ENCODE measurements around the gene MEPE. TPM values are rescaled to one million over a fixed set of nuclear protein-coding genes. Genes with fewer than 3 reads are reported as not detected.

The MEPE gene, protein sequence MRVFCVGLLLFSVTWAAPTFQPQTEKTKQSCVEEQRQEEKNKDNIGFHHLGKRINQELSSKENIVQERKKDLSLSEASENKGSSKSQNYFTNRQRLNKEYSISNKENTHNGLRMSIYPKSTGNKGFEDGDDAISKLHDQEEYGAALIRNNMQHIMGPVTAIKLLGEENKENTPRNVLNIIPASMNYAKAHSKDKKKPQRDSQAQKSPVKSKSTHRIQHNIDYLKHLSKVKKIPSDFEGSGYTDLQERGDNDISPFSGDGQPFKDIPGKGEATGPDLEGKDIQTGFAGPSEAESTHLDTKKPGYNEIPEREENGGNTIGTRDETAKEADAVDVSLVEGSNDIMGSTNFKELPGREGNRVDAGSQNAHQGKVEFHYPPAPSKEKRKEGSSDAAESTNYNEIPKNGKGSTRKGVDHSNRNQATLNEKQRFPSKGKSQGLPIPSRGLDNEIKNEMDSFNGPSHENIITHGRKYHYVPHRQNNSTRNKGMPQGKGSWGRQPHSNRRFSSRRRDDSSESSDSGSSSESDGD
- not detected for polyA plus RNA-seq (ENCODE audit: insufficient read length in 3 of 3)
- long read RNA-seq, donor 1, result 0 reads
- long read RNA-seq, donor 2, result 0 reads
- long read RNA-seq, donor 3, result 0 reads
- long read RNA-seq, donor 4, result 0 reads
- long read RNA-seq, donor 5, result 0 reads
- long read RNA-seq, donor 6, result 0 reads
- long read RNA-seq, donor 7, result 0 reads
- long read RNA-seq, donor 8, result 0 reads
- long read RNA-seq, donor 9, result 0 reads
- long read RNA-seq, donor 10, result 0 reads
- long read RNA-seq, donor 11, result 0 reads
- long read RNA-seq, donor 12, result 0 reads
- long read RNA-seq, donor 13, result 0 reads
- long read RNA-seq, donor 14, result 0 reads
- long read RNA-seq, donor 15, result 0 reads
- long read RNA-seq, donor 16, result 0 reads

DNA sequence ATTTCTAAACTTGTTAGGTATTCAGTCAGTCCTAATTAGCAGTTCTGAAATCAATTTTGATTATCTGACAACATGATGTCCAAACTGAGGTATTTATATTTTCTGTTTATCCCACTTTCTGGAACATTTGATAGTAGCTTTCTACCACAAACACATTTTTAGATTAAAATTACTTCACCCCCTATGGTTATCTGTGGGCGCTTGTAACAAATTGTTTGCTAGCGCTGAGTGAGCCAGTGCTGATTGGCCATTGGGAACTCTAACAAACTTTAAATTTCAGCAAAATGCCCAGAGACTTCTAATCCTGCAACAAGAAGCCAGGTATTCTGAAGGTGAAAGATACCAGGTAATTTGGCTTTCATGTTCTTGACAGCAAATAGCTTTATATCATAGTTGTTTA is at the start of gene MEPE:
Gene MEPE (plus strand): TSS at position 301 of the 400 bp plus-strand sequence. CDS start 1,746 bp downstream, outside the sequence.
- no peak for DNase-seq (ENCODE audit: extremely low read depth in 1 of 11, low read depth in 9 of 11, low spot score in 4 of 11)

DNA sequence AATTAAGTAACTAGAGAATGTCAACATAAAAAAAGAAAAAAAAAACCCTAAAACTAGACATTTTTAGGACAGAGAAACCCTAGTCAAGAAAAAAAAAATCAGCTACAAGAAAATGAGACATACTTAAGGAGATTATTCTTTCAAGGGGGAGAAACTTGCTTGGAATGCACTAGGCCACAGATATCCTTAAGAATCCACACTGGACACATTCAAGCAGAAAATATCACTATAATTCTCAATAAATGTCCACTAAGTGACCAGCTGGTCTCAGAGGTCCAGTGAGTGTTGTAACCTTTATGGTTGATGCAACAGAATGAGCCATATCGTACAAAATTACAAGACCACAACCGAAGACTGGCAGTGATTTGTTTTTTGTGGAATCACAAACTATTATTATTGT is 49.0 kb upstream of the MEPE start:
- DNase-seq (ENCODE audit: extremely low read depth in 1 of 11, low read depth in 9 of 11, low spot score in 4 of 11), result no peak

DNA sequence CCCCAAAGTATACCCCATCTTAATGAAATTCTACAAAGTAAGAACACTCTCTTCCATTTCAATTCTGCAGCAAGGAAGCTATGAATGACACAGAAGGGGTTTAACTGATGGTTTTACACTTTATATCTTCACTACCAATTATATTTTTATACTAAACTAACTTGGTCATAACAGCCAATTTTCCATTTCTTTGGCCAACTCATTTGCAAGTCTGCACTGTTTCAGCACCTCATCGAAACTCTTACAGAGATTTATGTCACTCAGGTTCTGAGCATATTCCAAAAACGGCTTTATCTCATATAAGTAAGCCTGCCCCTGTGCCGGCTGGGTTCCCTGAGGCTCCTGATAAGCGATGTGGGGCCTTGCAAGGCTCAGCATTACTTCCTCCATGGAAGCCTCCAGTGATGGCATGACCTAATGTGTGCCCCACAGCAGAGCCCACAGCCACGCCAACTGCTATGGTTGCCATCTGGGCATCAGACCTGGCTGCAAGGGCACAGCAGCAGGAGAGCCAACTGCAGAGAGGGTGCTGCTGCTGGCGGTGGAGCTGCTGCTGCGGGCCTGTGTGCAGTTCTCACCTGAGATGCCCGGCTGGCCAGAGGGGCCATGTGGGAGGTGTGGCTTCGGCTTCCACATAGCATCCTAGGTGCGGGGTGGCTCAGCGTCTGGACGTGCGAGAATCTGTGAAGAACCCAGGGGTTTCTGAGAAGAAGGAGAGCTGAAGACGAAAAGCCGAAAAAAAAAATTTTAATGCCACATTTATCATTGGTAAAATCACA is 46.8 kb upstream of the MEPE start:
- no peak for DNase-seq (ENCODE audit: extremely low read depth in 1 of 11, low read depth in 9 of 11, low spot score in 4 of 11)

DNA sequence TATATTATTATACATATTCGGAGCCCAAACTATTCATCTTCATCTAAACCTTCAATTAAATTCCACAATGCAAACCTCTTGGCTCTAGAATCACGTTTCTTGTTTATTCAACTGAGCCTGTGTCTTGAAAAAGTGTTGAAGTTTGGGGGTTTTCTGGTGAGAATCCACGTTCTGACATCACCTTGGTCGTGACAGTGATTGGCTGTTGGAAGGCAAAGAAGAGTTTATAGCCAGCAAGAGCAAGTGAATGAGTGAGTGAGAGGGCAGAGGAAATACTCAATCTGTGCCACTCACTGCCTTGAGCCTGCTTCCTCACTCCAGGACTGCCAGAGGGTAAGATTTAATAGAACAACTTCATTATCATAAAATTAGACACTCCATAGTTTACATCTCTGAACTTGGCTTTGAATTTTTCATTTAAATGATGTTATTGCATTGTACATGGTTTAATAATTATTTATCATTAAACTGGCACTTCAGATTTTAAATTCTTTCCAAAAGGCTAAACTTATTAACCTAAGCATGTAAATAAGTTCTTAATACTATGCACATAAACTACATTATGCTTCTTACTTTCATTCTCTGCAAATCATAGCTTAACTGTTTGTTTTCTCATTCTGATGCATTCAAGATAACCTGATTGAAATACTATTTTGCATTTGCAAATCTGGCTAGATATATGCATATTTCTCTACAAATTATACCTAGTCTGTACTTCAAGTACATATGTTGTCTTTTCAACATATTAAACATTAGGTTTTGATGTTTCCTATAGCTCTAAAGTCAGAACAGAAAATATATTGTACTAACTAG is 33.3 kb upstream of the MEPE start, which contains the start of gene IBSP:
Gene IBSP (plus strand): TSS at position 254 of the 813 bp plus-strand sequence. CDS start 2,808 bp downstream, outside the sequence.
- peak in 2 of 11 donors; percentile 11 to 12 for DNase-seq (ENCODE audit: extremely low read depth in 1 of 11, low read depth in 9 of 11, low spot score in 4 of 11)

DNA sequence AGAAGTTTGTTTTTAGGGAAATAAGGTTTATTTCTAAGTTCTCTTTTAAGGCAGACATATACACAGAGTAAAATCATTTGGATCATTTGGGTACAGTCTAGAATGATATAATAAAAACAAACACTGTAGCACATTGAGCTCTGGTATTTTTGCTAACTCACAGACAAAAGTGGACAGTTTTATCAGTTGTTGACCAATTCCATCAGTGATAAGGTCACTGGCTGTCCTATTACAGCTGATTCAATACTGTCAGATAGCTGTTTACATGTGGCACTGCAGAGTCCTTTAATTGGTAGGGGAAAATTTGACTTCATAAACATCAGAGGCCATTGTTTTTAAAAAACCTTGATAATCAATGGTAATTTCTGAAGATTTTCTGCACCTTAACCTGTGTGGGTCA is 29.9 kb upstream of the MEPE start:
- DNase-seq (ENCODE audit: extremely low read depth in 1 of 11, low read depth in 9 of 11, low spot score in 4 of 11), result no peak

DNA sequence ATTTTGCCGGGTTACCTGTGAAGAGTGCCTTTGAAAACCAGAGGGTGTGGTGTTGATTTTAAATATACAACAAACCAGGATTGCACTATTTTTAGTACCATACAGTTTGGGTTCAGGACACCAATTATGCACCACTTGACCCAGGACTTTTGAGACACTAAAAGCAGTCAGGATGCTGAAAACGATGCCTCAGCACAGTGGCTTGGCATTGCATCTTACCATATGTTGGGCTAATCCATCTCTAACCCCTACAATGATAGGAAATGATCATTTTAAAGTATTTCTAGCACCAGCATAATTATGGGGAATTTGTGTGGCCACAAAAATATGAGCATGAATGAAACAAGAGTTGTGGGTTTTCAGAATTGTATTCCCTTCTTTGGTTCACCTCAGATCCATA is 29.3 kb upstream of the MEPE start:
- no peak for DNase-seq (ENCODE audit: extremely low read depth in 1 of 11, low read depth in 9 of 11, low spot score in 4 of 11)

DNA sequence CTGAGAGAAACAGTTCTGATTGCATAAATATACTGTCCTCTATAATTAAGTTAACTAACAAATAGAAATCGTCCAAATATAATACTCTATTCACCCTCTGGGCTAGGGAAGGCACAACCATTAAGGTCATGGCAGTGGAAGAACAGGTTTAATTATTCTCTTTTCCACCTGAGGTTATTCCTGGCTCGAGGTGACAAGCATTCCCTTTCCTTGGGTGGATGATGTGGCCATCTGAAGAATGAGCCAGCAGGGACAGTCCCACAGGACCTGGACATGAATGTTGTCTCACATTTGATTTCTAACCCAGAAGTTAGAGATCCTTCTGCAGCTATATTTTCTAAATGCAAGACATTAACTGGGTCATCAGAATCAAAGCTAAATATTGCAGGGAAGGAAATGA is 27.9 kb upstream of the MEPE start:
- no peak for DNase-seq (ENCODE audit: extremely low read depth in 1 of 11, low read depth in 9 of 11, low spot score in 4 of 11)

DNA sequence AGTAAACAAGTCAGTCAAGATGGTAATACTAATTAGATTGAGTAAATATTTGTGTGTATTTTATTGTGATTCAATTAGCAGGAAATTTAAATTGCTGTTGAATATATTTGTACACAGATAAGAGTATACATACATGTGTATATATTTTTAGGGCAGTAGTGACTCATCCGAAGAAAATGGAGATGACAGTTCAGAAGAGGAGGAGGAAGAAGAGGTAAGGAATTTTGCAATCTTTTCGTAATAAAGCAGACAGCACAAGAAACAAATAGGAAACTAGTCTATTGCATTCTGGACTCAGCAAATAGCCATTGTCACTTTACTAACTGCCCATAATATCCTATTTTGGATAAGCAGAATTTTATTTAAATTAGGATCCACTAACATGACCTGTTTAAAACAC is 26.8 kb upstream of the MEPE start:
- no peak for DNase-seq (ENCODE audit: extremely low read depth in 1 of 11, low read depth in 9 of 11, low spot score in 4 of 11)

DNA sequence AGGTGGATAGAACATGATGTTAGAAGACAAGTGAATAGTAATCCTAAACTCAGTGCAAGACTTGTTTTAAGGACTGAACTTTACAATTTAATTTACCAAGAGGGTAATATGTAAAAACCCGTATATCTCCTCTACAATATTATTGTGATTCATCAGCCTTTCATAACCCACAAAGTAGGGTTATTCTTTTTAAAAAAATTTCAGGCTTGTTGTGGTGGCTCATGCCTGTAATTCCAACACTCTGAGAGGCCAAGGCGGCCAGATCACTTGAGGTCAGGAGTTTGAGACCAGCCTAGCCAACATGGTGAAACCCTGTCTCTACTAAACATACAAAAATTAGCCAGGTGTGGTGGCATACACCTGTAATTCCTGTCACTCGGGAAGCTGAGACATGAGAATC is 26.2 kb upstream of the MEPE start:
- no peak for DNase-seq (ENCODE audit: extremely low read depth in 1 of 11, low read depth in 9 of 11, low spot score in 4 of 11)

DNA sequence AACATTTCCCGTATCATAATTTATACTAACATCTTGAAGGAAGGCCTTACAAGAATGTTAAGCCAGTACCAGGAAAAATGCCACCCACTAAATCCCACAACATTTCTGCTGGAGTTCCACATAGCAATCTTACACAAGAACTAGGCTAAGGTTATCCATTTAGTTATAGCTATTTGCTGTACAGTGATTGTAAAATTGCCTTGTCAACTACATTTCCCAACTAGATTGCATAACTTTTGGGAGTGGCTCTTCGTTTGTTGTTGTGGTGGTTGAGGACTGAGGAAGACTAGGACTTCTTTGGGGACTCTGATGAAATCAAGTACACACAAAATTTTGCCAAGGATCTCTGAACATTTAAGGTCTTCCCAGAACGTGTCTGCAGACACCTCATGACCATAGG is 25.4 kb upstream of the MEPE start:
- DNase-seq (ENCODE audit: extremely low read depth in 1 of 11, low read depth in 9 of 11, low spot score in 4 of 11), result no peak

DNA sequence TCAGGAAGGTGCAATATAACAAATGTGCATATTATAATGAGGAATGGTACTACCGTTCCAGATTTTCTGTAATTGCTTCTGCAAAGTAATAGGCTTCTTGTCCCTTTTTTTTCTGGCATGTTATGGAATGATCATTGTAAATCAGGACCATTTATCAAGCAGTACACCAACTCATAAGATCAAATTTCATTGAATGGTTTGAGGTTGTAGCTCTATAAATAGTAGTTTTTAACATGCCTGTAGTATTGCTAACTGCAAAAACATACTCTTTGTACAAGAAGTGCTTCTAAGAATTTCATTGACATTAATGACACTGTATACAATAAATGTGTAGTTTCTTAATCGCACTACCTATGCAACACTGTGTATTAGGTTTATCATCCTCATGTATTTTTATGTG is 20.8 kb upstream of the MEPE start:
- DNase-seq (ENCODE audit: extremely low read depth in 1 of 11, low read depth in 9 of 11, low spot score in 4 of 11), result no peak

DNA sequence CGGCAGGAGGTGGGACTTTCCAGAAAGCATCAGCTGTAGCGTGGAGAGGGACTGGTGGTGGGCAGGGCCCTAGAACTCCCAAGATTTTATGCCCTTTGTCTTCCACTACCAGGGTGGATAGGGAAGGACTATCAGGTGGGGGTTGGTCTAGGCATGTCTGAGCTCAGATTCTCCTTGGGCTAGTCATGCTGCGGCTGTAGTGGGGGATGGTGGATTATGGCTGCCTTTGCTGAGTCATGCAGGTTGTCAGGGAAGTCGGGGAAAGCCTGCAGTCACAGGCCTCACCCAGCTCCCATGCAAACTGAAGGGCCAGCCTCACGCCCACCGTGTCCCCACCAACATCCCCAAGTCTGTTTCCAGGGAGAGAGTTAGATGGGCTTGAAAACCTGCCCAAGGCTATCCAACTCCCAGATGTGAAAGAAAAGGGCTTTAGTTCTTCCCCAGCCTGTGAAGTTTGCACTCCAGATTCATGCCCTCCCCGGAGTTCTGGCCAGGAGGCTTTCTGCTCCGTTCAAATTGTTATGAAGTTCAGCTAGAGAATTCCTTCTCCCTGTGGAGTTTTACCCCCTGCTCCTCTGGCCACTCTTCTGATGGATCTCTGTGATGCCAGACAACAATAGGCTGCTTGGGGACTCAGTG is 13.4 kb upstream of the MEPE start:
- no peak for DNase-seq (ENCODE audit: extremely low read depth in 1 of 11, low read depth in 9 of 11, low spot score in 4 of 11)

DNA sequence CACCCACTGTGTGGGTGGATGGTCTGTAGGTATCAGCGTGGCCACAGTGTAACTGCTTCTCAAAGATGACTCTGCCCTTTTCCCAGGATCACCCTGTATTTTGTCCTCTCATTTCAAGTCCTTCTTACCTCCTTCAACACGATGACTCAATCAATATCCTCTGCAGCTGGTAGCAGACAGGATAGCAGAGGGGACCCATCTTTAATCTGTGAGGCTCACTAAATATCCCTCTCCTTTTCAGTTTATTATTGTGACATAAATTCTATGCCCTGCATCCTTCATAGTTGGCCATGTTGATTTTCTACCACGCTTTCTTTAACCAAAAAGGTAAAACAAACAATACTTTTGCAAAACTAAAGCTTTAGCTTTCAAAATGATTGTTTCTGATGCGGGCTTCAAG is 9.6 kb upstream of the MEPE start:
- DNase-seq (ENCODE audit: extremely low read depth in 1 of 11, low read depth in 9 of 11, low spot score in 4 of 11), result no peak

DNA sequence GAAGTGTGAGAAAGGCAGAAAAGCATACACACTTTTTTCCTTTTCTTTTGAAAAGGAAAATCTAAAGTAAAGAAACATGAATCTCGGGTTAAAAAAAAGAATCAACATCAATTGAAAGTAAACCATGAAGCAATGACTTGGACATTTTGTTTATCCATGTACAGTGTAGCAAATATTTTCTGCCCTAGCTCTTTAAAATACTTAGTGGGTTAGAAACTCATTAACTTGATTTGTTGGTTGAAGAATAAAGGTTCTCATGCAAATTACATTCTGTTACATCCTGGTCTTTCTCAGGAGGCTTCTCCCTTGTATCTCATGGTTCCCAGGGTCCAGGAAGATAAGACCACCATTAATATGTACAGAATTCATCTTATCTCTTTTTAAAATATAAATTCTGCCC is 9.0 kb upstream of the MEPE start:
- DNase-seq (ENCODE audit: extremely low read depth in 1 of 11, low read depth in 9 of 11, low spot score in 4 of 11), result no peak

DNA sequence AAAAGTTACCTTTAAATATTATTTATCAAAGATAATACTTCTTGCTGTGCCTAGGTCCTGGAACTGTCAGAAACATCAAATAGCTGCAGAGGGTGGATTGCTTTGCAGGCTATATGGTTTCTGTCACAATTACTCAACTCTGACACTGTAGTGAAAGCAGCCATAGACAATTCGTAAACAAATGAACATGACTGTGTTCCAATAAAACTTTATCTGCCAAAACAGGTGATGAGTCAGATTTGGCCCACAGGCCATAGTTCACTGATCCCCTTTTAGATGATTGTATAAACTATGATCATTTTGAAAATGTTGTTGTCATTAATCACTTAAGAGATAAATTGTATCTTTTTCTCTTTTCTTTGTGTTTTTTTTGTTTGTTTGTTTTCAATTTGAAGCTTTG is 8.4 kb upstream of the MEPE start:
- no peak for DNase-seq (ENCODE audit: extremely low read depth in 1 of 11, low read depth in 9 of 11, low spot score in 4 of 11)

DNA sequence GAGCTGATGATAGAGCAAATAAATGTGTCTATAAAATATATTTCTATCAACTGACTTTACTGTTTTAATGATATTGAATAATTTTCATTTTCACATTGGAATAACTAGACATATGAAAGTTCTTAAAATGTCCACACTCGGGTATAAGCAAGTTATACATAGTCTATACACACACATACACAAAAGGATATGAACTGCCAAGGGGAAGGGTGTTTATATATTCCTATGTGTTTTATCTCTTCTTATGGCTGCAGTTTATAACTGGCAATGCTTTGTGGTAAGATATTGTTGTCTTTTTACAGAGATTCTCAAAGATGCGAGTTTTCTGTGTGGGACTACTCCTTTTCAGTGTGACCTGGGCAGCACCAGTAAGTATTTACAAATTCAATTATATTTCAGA is 1.6 kb downstream of the MEPE start:
- DNase-seq (ENCODE audit: extremely low read depth in 1 of 11, low read depth in 9 of 11, low spot score in 4 of 11), result no peak

DNA sequence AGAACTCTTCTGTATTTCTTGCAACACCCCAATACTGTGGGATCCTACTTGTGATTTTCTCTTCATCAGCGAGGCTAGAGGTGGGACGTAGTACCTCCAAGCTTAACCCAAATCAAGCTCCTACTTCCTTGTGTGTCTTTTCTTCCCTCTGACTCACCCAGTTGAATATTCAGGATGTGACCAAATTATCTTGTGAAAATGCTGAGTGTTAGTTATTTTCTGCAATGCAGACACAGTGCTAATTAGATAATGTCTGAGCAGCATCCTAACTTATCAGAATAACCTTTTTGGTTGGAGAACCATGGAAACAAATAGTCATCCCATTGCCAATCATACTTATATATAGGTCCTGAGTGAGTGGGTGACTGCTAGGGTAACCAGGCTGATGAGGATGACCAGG is 2.4 kb downstream of the MEPE start:
- DNase-seq (ENCODE audit: extremely low read depth in 1 of 11, low read depth in 9 of 11, low spot score in 4 of 11), result no peak

DNA sequence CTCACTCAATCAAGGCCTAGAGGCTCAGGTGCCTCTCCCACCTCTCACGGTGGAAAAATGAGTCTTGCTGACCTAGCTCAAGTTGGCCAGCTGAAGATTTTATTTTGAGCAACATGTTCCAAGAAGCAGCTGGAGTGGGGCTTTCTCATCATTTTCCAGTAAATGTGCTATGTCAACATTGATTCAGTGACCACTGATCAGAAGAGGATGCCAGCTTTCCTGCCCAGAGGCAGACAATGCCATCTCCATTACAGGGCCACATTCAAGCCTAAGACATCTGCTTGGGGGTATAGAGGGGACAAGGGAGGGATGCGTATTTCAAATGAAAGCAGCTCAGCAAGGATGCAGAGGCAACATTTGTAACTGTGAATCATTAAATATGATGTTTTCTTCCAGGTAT is 3.0 kb downstream of the MEPE start:
- DNase-seq (ENCODE audit: extremely low read depth in 1 of 11, low read depth in 9 of 11, low spot score in 4 of 11), result no peak
